GM12801 (cell line): ENCODE results near the gene PSMB9.

Source experiments
- TF ChIP-seq, protein P1 (sequence below): IDR thresholded peaks from one replicate; pipeline ENCODE4 v1.5.1; 2011; ENCODE audit warnings: control low read depth; ENCODE audit not compliant: insufficient read length; ENCODE audit errors: extremely low read depth

Gene PSMB9

DNA sequence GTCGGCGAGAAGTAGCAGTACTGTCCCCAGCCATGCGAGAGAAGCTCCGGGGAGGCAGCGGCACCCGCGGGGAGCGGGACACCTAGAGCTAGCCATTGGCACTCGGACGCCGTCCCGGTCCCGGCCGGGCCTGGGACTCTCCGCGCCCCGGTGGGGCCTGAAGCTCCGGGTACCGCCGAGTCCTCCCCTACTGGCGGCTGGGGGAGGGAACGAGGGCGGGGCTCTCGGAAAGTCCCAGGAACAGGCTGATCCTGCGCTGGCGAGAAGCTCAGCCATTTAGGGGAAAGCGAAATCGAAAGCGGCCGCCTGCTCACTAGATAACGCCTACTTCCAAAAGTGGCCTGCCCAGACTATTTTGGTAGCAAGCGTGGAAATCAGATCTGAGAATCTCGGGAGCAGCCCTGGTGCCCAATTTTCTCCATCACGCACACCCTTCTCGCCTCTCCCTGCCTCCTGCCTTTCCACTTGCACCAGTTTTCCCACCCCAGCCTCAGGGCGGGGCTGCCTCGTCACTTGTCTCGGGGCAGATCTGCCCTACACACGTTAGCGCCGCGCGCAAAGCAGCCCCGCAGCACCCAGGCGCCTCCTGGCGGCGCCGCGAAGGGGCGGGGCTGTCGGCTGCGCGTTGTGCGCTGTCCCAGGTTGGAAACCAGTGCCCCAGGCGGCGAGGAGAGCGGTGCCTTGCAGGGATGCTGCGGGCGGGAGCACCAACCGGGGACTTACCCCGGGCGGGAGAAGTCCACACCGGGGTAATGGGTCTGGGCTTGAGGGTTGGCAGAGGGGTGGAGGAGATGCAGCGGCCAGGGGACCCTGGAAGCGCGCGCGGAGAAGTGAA is at the start of gene PSMB9, which contains the start of gene TAP1:
Gene PSMB9 (plus strand): TSS at position 652 of the 835 bp plus-strand sequence. CDS start 38 bp downstream, at position 690.
Gene TAP1 (minus strand): TSS at position 164 of the 835 bp plus-strand sequence. CDS start 68 bp downstream, at position 96.
- TF ChIP-seq, protein P1, sequence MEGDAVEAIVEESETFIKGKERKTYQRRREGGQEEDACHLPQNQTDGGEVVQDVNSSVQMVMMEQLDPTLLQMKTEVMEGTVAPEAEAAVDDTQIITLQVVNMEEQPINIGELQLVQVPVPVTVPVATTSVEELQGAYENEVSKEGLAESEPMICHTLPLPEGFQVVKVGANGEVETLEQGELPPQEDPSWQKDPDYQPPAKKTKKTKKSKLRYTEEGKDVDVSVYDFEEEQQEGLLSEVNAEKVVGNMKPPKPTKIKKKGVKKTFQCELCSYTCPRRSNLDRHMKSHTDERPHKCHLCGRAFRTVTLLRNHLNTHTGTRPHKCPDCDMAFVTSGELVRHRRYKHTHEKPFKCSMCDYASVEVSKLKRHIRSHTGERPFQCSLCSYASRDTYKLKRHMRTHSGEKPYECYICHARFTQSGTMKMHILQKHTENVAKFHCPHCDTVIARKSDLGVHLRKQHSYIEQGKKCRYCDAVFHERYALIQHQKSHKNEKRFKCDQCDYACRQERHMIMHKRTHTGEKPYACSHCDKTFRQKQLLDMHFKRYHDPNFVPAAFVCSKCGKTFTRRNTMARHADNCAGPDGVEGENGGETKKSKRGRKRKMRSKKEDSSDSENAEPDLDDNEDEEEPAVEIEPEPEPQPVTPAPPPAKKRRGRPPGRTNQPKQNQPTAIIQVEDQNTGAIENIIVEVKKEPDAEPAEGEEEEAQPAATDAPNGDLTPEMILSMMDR, result no peak

DNA sequence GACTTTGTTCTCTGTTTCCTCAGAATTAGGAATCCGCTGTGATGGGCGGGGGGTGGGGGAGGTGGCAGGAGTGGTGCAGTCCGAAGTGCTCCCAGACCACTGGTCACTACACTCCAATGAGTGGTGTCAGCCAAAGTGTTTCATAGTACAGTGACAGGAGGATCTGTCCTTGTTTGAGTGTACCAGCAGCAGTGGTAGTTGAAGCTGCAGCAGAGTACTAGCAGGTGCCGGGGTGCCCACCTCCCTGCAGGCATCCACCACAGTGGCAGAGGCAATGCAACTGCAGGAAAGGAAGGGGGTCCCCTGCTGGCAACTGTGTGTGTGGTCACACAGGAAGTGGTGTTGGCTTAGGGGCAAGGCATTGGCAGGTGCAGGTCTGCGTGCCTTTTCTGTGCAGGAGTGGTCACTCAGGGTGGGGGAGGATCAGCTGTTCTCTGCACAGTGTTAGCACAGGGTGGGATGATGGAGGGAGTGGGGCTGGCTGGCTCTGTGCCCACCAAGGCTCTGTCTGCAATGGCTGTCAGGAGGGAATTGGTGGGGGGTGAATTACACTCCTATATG is 46.9 kb upstream of the PSMB9 start:
- TF ChIP-seq, protein P1, result no peak

GRCh38 chr6:32809171-32809570 is 44.8 kb upstream of the PSMB9 start:
- TF ChIP-seq, protein P1, result no peak

- TF ChIP-seq, protein P1, result no peak
These were observed 39.8 kb upstream of the PSMB9 start for GRCh38 chr6:32814145-32814544.

- TF ChIP-seq, protein P1, result no peak
These were observed 38.9 kb upstream of the PSMB9 start for GRCh38 chr6:32815115-32815514.

- TF ChIP-seq, protein P1, result no peak
These were observed 38.0 kb upstream of the PSMB9 start for GRCh38 chr6:32815996-32816395.

DNA sequence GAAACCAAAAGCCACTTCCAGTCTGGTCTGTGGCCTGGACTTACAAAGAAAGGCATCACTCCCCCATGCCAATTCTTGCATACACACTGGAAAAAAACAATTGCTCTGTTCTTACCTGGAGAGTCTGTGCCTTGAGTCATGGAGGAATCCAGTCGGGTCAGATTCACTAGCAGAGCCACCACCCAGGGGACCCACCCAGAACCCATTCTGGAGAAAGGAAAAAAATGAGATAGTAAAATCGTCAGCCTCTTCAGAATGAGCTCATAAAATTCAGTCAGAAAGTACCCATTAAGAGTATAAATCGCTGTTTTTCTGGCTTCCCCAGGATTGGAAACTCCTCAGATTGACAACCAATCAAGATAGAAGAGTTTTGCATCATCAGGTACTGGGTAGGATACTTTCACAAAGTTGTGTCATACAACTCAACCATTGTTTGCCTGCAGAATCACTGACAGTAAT is 37.2 kb upstream of the PSMB9 start, which contains the start of gene HLA-DOB:
Gene HLA-DOB (minus strand): TSS at position 257 of the 459 bp plus-strand sequence. CDS start 51 bp downstream, at position 206.
- TF ChIP-seq, protein P1, result no peak
